HG02885 (cell line): ENCODE measurements around the gene LAIR1.
"Not testable (repeated sequence)": the region's sequence is repeated elsewhere in the genome, so short reads cannot be mapped to it uniquely, and the experiment has no call there.

Experiments used
- ATAC-seq: cut with Tn5 transposase; IDR thresholded peaks from one replicate; pipeline ENCODE4 v1.9.1; 2021; ENCODE audit warnings: mild to moderate bottlenecking; ENCODE audit not compliant: unreplicated experiment, poor library complexity

Gene LAIR1

DNA sequence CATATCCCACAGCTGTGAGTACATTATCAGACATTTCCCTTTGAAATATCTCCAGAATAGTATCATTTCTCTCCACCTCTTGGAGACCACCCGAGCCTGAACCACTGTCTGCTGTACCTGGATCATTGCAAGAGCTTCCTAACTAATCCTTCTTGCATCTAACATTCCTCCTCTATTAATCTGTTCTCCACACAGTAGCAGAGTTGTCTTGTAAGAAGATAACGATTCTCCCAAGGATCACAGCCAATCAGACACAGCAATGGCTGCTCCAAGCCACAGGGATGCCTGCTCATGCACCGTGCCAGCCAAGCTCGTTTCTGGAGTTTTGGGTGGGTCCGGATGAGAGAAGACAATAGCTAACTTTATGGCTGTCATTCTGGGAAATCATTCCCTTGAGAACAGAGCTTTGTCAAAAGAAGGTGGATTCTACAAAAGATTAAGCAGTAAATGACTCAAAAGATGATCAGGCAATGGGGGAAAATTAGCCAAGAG, 14.5 kb upstream of the LAIR1 start:
- ATAC-seq = no peak

DNA sequence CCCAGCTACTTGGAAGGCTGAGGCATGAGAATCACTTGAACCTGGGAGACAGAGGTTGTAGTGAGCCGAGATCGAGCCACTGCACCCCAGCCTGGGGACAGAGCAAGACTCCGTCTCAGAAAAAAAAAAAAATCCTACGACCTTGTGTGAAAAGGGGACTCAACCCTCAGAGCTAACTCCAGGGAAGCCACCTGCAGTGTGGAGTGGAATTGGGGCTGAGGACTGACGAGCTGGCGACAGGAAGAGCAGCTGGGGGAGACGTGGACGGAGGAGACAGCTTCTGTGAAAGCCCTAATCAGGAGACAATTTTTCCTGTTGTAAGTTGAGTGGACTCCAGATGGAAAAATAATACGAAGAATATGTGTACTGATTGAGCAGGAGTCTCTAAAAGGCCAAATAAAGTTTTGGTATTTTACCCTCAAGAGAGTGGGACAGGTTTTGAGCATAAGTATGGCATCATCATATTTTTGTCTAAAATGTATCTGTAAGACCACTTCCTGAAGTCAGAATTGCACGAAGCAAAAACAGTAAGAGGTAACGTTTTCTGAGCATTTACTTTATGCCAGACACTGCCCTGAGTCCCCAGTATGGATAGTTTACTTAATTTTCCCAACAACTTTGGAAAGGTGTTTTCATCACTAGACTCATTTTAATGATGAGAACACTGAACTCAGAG, 12.0 kb upstream of the LAIR1 start:
- no peak for ATAC-seq

- ATAC-seq = not testable (repeated sequence)
These were observed 10.6 kb upstream of the LAIR1 start for GRCh38 chr19:54375181-54375938.

DNA sequence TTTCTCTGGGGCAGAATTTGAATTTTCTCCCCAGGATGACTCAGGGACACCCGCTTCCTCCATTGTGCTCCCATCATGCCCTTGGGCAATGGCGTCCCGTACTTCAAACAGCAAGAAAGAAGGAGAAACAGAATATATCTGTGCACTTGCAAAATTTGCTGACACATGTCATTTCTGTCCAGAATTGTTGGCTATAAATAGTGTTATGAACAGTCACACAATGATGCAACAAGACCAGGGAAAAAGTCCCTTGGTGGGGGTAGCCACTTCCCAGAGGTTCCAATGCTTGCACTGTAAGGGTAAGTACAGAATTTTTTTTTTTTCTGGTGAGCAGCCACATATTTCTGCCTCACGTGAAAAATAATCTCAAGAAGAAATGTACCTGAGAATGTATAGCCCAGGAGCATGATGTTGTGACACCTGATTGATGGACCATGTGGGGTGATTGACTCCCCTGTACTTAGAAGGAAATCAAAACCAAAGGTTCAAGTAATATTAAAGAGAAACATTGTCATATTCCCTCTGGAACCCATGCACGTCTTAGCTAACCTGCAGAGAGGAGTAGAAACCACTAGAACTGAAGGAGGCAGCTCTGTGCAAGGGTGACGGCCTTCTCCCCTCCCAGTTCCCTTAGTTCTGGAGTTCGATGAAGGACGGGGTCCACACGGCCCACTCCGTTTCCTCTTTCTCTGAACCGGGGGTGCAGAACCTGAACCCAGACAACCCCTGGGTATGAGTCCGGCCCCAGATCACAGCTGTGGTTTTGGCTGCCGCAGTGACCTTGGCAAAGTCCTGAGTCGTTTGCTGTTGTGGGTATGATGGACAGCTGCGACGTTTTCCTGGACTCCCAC, 9.3 kb upstream of the LAIR1 start:
- no peak for ATAC-seq

DNA sequence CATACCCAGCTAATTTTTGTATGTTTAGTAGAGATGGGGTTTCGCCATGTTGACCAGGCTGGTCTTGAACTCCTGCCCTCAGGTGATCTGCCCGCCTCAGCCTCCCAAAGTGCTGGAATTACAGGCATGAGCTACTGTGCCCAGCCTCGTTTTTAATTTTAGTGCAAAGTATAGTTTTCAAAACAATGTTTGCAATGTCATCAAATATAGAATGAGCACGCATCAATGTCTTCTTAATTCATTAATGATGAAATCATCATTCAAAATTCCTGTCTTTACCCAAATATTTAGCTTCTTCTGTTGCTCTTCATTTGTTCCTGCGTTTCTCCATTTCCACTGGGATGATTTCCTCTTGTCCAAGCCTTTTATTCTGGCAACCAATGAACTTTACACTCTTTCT, 6.7 kb upstream of the LAIR1 start:
- not testable (repeated sequence) for ATAC-seq

DNA sequence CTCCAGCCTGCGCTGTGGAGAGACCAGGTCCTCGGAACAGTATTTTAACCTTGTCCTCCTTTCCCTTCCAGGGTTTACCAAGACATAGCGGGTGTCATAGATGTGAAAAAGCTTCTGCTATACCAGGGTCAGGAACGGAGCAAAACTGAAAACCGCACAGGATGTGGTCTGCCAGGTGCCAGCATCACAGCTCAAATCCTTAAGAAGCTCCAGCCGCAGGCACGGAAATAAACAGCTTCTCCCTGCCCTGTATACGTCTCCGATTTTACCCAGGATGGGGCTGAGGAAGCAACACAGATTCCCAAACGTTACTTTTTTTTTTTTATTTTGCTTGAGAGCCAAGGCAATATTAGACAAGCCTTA, 5.7 kb upstream of the LAIR1 start:
- ATAC-seq = not testable (repeated sequence)

GRCh38 chr19:54369688-54370433, 5.1 kb upstream of the LAIR1 start:
- ATAC-seq = not testable (repeated sequence)

- no peak for ATAC-seq
These were observed 4.5 kb upstream of the LAIR1 start for GRCh38 chr19:54369082-54369687.

DNA sequence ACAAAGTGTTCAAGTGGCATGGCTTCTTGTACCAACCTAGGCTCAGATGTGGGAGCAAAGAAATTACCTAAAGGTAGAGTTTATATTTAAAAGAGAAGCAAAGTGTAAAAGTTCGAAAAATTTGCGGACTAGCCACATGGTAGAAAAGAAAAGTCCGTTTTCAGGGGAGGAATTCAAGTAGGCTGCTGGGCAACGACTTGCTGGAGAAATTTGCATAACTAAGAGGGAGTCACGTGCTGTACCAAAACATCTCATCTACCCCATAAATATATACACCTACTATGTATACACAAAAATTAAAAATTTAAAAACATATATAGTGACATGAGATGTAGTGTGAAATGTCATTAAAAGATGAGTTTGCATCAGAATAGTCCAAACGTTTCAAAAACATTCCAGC, 2.1 kb upstream of the LAIR1 start:
- no peak for ATAC-seq

DNA sequence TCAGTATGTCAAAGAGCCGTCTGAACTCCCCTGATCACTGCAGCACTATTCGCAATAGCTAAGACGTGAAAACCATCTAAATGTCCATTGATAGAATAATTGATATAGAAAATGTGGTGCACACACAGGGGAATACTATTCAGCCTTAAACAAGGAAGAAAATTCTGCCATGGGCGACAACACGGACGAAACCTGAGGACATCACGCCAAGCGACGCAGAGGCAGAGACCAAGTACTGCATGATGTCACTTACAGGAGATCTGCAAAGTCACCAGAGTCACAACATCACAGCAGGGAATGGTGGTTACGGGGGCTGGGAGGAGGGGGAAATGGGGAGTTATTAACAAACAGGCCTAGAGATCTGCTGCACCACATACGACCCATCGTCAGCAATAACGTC, 1.1 kb upstream of the LAIR1 start:
- ATAC-seq = not testable (repeated sequence)

DNA sequence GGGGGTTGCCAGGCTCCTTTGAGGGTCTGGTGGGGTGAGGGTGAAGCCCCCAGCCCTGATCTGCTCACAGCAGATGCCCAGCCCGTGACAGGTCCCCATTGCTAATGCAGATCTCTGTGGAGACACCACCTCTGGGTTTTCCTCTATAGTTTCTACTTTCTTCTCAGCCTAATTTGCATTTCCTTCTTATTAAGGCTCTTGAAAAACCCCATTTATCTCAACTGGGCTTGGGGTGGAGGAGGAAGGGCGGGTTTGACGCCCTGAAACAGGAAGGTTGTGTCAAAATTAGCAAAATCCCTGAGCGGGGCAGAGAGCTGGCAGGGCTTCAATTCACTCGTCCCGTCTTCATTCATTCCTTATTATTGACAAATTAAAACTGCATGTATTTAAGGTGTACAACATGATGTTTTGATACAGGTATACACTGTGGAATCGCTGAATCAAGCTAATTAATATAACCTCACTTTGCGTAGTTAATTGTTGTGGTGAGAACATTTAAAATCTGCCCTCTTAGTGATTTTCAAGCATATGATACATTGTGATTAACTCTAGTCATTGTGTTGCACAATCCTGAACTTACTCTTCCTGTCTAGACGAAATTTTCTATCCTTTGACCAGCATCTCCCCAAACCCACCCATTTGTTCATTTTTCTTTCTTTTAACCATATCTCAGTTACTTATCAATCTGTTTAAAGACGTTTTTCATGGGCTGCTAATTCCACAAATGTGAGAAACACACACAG, 2.9 kb downstream of the LAIR1 start:
- not testable (repeated sequence) for ATAC-seq

- ATAC-seq = peak; percentile 42
These were observed 5.4 kb downstream of the LAIR1 start for GRCh38 chr19:54359149-54359820.

- ATAC-seq = no peak
These were observed 7.3 kb downstream of the LAIR1 start for GRCh38 chr19:54357381-54357780.

GRCh38 chr19:54356444-54357056, 8.2 kb downstream of the LAIR1 start:
- ATAC-seq = no peak

GRCh38 chr19:54355675-54356074, 9.1 kb downstream of the LAIR1 start:
- ATAC-seq = no peak

- no peak for ATAC-seq
These were observed 10.0 kb downstream of the LAIR1 start for GRCh38 chr19:54354761-54355160.

DNA sequence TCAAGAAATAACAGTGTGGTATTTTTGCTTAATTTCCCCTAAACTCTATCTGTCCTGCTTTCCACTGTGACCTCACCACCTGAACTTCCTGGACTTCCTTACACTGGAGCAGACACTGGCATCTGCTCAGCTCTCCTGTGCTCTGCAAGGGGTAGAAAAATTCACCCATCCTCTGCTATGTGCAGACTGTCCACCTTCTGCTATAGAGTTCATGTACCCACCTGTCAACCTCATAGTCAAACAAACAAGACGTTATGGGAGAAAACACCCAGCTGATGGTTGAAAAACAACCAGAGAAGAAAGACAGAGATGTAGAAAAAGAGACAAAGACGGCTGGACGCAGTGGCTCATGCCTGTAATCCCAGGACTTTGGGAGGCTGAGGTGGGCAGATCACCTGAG, 12.2 kb downstream of the LAIR1 start:
- no peak for ATAC-seq

DNA sequence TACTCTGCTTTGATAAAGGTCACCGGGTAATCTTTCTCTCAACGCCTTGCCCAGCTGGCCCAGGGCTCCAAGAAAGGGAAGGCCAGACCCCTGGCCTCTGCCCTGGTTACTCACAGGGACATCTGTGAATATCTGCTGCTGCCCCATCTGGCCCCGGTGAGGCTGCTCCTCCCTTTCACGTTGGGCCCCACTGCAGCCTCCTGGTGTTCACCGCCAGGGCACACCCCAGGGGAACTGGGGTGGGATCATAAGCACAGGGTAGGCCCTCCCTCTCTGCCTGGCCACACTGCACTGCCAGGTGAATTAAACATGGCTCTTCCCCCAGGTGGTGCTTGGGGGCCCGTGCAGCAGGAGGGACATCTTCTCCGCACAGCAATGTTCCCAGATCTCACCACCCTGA, 12.7 kb downstream of the LAIR1 start:
- ATAC-seq = no peak
